ENCODE results near the gene OGFOD2. TPM values are rescaled to one million over a fixed set of nuclear protein-coding genes. Genes with fewer than 3 reads are reported as not detected.
A peak's percentile ranks its signal among the peaks of the same experiment; 100 is the strongest.

OGFOD2 gene
- total and polyA plus RNA-seq, 2 of the 13 experiments (the other 11 are each of a cell fraction or from before 2014, with no cell fraction given): 13.2 to 14.6 TPM

GRCh38 chr12:122974892-122975789 is at the start of gene OGFOD2 (continued):
- TF ChIP-seq, protein P1, sequence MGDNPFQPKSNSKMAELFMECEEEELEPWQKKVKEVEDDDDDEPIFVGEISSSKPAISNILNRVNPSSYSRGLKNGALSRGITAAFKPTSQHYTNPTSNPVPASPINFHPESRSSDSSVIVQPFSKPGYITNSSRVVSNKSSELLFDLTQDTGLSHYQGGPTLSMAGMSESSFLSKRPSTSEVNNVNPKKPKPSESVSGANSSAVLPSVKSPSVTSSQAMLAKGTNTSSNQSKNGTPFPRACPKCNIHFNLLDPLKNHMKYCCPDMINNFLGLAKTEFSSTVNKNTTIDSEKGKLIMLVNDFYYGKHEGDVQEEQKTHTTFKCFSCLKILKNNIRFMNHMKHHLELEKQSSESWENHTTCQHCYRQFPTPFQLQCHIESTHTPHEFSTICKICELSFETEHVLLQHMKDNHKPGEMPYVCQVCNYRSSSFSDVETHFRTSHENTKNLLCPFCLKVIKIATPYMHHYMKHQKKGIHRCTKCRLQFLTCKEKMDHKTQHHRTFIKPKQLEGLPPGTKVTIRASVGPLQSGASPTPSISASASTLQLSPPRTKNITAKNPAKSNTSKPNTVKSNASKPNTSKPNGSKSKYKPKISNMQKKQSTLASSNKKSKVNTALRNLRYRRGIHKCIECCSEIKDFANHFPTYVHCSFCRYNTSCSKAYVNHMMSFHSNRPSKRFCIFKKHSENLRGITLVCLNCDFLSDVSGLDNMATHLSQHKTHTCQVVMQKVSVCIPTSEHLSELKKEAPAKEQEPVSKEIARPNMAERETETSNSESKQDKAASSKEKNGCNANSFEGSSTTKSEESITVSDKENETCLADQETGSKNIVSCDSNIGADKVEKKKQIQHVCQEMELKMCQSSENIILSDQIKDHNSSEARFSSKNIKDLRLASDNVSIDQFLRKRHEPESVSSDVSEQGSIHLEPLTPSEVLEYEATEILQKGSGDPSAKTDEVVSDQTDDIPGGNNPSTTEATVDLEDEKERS (CRISPR knock-in tag; IDR thresholded peaks at IDR 0.05): no peak
- TF ChIP-seq ZNF672 (CRISPR knock-in tag; IDR thresholded peaks at IDR 0.05): peak; percentile 46; the same call in 1 of the 2 replicates
- no peak for TF ChIP-seq MEIS1 (CRISPR knock-in tag; IDR thresholded peaks at IDR 0.05; ENCODE audit: borderline replicate concordance)
- TF ChIP-seq SP2 (CRISPR knock-in tag; IDR thresholded peaks at IDR 0.05): 0 out of 2 replicates have a peak, but pooled peaks have one; percentile 30
- TF ChIP-seq MTA3 (CRISPR knock-in tag; IDR thresholded peaks at IDR 0.05): no peak
- peak; percentile 94 for TF ChIP-seq KDM5A (IDR thresholded peaks at IDR 0.05; ENCODE audit: borderline replicate concordance, low read length)
- TF ChIP-seq MEIS2 (CRISPR knock-in tag; IDR thresholded peaks at IDR 0.05): 0 out of 2 replicates have a peak, but pooled peaks have one; percentile 12
- no peak for TF ChIP-seq ZNF354B (CRISPR knock-in tag; IDR thresholded peaks at IDR 0.05)
- 0 out of 2 replicates have a peak, but pooled peaks have one; percentile 59 for TF ChIP-seq ZNF607 (CRISPR knock-in tag; IDR thresholded peaks at IDR 0.05; ENCODE audit: borderline replicate concordance)
- no peak for TF ChIP-seq MZF1 (CRISPR knock-in tag; IDR thresholded peaks at IDR 0.05; ENCODE audit: borderline replicate concordance)
- TF ChIP-seq, protein P2, sequence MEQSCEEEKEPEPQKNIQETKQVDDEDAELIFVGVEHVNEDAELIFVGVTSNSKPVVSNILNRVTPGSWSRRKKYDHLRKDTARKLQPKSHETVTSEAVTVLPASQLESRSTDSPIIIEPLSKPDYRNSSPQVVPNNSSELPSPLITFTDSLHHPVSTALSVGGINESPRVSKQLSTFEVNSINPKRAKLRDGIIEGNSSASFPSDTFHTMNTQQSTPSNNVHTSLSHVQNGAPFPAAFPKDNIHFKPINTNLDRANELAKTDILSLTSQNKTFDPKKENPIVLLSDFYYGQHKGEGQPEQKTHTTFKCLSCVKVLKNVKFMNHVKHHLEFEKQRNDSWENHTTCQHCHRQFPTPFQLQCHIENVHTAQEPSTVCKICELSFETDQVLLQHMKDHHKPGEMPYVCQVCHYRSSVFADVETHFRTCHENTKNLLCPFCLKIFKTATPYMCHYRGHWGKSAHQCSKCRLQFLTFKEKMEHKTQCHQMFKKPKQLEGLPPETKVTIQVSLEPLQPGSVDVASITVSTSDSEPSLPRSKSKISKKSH (CRISPR knock-in tag; IDR thresholded peaks at IDR 0.05; ENCODE audit: borderline replicate concordance): no peak; the same call in 1 of the 2 replicates
- 0 out of 2 replicates have a peak, but pooled peaks have one; percentile 73 for TF ChIP-seq EED (CRISPR knock-in tag; IDR thresholded peaks at IDR 0.05)
- TF ChIP-seq ZNF644 (CRISPR knock-in tag; IDR thresholded peaks at IDR 0.05; ENCODE audit: low read depth): no peak
- peak; percentile 25; the same call in 1 of the 2 replicates for TF ChIP-seq DR1 (CRISPR knock-in tag; IDR thresholded peaks at IDR 0.05)
- TF ChIP-seq YY1 (IDR thresholded peaks at IDR 0.05; ENCODE audit: insufficient read depth, insufficient replicate concordance, low read depth, low read length): peak; percentile 91
- no peak for TF ChIP-seq CENPX (CRISPR knock-in tag; IDR thresholded peaks at IDR 0.05)
- TF ChIP-seq ARNTL (CRISPR knock-in tag; IDR thresholded peaks at IDR 0.05): no peak
- TF ChIP-seq, protein P3, sequence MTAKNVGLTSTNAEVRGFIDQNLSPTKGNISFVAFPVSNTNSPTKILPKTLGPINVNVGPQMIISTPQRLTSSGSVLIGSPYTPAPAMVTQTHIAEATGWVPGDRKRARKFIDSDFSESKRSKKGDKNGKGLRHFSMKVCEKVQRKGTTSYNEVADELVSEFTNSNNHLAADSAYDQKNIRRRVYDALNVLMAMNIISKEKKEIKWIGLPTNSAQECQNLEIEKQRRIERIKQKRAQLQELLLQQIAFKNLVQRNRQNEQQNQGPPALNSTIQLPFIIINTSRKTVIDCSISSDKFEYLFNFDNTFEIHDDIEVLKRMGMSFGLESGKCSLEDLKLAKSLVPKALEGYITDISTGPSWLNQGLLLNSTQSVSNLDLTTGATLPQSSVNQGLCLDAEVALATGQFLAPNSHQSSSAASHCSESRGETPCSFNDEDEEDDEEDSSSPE (CRISPR knock-in tag; IDR thresholded peaks at IDR 0.05): peak; percentile 77
- TF ChIP-seq, protein P4, sequence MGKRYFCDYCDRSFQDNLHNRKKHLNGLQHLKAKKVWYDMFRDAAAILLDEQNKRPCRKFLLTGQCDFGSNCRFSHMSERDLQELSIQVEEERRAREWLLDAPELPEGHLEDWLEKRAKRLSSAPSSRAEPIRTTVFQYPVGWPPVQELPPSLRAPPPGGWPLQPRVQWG (CRISPR knock-in tag; IDR thresholded peaks at IDR 0.05; ENCODE audit: borderline replicate concordance, low read depth): no peak
- TF ChIP-seq, protein P5, sequence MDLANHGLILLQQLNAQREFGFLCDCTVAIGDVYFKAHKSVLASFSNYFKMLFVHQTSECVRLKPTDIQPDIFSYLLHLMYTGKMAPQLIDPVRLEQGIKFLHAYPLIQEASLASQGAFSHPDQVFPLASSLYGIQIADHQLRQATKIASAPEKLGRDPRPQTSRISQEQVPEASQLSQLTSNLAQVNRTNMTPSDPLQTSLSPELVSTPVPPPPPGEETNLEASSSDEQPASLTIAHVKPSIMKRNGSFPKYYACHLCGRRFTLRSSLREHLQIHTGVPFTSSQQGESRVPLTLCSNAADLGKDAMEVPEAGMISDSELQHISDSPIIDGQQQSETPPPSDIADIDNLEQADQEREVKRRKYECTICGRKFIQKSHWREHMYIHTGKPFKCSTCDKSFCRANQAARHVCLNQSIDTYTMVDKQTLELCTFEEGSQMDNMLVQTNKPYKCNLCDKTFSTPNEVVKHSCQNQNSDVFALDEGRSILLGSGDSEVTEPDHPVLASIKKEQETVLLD (CRISPR knock-in tag; IDR thresholded peaks at IDR 0.05; ENCODE audit: low read depth): peak; percentile 49; the same call in 1 of the 2 replicates
- TF ChIP-seq PCBP2 (optimal IDR thresholded peaks at IDR 0.05; ENCODE audit: low read depth, low read length, poor library complexity, severe bottlenecking): no peak

Measured in HepG2 (cell line).